Measurements from ENCODE around the gene FASLG.
"Not testable (repeated sequence)": the region's sequence is repeated elsewhere in the genome, so short reads cannot be mapped to it uniquely, and the experiment has no call there.

Gene FASLG

GRCh38 chr1:172680733-172681275, 21.9 kb downstream of the FASLG start:
- DNase-seq (ENCODE audit: low read depth, low spot score) = no peak

- DNase-seq (ENCODE audit: low read depth, low spot score) = no peak
These were observed 23.9 kb downstream of the FASLG start for GRCh38 chr1:172682812-172683211.

GRCh38 chr1:172686143-172686542, 27.2 kb downstream of the FASLG start:
- DNase-seq (ENCODE audit: low read depth, low spot score) = no peak

GRCh38 chr1:172688428-172689085, 29.7 kb downstream of the FASLG start:
- DNase-seq (ENCODE audit: low read depth, low spot score) = not testable (repeated sequence)

- DNase-seq (ENCODE audit: low read depth, low spot score) = not testable (repeated sequence)
These were observed 32.0 kb downstream of the FASLG start for GRCh38 chr1:172690925-172691324.

- DNase-seq (ENCODE audit: low read depth, low spot score) = no peak
These were observed 38.7 kb downstream of the FASLG start for GRCh38 chr1:172697534-172698002.

GRCh38 chr1:172698224-172698623, 39.3 kb downstream of the FASLG start:
- DNase-seq (ENCODE audit: low read depth, low spot score) = no peak

GRCh38 chr1:172699111-172699510, 40.2 kb downstream of the FASLG start:
- DNase-seq (ENCODE audit: low read depth, low spot score) = peak; percentile 39

GRCh38 chr1:172699695-172700227, 40.9 kb downstream of the FASLG start:
- DNase-seq (ENCODE audit: low read depth, low spot score) = no peak

GRCh38 chr1:172700556-172700955, 41.7 kb downstream of the FASLG start:
- no peak for DNase-seq (ENCODE audit: low read depth, low spot score)

- DNase-seq (ENCODE audit: low read depth, low spot score) = no peak
These were observed 45.1 kb downstream of the FASLG start for GRCh38 chr1:172704001-172704400.

- no peak for DNase-seq (ENCODE audit: low read depth, low spot score)
These were observed 45.7 kb downstream of the FASLG start for GRCh38 chr1:172704420-172705210.

- no peak for DNase-seq (ENCODE audit: low read depth, low spot score)
These were observed 49.5 kb downstream of the FASLG start for GRCh38 chr1:172708452-172708851.

GRCh38 chr1:172711558-172711957, 52.7 kb downstream of the FASLG start:
- DNase-seq (ENCODE audit: low read depth, low spot score) = no peak

GRCh38 chr1:172713466-172713865, 54.6 kb downstream of the FASLG start:
- no peak for DNase-seq (ENCODE audit: low read depth, low spot score)
